ENCODE data around the gene TNIK.

Gene TNIK

GRCh38 chr3:171358181-171358880 lies 101.9 kb downstream of the TNIK start:
- DNase-seq, result no peak

- no peak for DNase-seq
Measured at GRCh38 chr3:171357721-171358120, 102.5 kb downstream of the TNIK start.

DNA sequence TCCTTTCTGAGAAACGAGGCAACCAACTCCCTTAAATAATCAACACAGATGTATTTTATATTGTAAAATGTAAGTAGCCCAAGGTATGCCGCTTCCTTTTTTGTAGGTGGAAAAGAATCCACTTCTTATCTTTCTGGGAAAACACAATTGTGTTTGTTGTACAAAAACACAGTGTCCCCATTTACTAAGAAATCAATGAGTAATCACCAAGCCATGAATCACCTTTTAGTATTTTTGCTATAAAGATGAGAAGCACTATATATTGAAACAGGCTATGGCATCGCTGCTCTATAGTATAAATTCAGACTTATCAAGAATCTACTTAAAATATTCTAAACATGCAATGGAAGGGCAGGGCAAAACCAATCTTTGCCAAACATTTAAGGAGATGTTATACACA lies 104.0 kb downstream of the TNIK start:
- no peak for DNase-seq

GRCh38 chr3:171354706-171355582 lies 105.3 kb downstream of the TNIK start:
- no peak for DNase-seq

DNA sequence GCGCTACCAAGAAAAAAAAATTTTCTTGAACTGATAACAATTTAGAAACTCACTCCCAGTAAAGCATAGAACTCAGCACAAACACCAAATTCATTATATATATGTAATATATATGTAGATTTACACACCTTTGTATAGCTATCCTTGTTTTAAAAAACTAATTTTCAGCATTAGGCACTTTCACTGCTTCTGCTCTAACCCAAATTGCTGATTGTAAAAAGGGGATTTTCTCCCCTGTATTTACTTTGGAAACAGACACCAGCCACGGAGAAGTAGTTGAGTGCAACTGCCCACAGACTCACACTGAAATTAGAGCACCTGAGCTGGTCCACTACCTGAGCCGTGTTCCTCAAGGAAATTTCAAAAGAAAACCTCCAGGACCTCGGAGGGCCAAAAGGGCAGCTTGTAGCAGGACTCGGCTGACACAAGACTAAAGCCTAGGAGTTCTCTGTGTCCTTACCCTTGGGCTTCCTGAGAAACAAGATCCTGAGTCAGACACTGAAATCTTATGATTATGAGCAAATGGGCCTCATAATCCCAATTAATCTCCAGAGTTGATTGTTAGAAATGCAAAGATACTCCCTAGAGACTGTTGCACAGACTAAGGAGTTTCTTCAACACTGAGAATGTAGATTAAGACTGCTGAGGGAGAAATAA lies 106.0 kb downstream of the TNIK start:
- no peak for DNase-seq

GRCh38 chr3:171353423-171353822 lies 106.8 kb downstream of the TNIK start:
- no peak for DNase-seq

GRCh38 chr3:171352387-171352935 lies 107.7 kb downstream of the TNIK start:
- no peak for DNase-seq

DNA sequence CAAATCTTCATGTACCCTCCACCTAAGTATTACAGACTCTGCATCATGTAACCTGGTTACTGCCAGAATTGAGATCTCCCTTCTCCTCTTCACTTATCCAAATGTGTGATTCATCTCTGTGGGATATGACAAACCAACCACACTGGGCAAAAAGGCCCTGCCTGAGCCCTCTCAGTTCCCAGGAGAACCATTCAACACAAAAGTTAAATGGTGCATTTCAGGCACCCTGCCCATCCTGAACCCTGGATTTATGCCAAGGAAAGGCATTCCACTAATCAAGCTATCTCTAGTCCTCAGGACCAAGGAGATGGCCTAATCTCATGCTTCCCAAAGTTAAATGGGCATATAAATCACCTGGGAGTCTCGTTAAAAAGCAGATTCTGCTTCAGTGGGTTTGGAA lies 108.5 kb downstream of the TNIK start:
- no peak for DNase-seq

DNA sequence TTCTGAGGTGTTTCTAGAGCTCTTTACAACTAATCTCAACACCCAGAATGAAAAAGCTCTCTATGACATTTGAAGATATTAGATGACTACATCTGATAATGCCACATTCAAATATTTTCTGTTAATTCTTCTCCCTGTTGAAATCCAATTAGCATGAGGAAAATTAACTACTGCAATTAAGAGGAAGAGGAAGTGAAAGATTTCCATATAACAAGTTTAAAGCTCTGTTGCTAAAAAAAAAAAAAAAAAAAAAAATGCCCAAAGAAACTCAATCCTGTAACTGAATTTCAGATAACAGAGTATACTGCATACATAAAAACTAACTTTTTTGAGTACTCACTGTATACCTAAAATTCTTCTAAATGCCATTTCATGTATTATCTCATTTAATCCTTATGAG lies 109.8 kb downstream of the TNIK start:
- DNase-seq, result no peak

DNA sequence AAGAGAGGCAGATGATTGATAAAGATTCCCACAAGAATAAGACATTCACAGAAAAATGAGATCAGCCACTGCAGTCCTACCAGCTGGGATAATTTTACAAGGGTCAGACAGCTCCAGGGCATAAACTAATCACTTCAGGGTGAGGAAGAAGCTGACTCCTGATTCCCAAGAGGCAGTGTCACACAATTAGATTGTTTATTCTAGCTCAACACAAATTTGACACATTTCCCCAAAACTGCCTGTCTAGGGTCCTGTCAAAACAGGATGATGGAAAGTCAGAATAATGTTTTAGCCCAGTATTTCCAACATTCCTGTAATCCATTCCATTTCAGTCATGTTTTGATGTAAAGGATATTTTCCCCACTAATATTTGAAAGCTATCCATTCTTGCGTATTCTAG lies 110.8 kb downstream of the TNIK start:
- DNase-seq, result no peak

- no peak for DNase-seq
Measured at GRCh38 chr3:171348121-171348520, 112.1 kb downstream of the TNIK start.

DNA sequence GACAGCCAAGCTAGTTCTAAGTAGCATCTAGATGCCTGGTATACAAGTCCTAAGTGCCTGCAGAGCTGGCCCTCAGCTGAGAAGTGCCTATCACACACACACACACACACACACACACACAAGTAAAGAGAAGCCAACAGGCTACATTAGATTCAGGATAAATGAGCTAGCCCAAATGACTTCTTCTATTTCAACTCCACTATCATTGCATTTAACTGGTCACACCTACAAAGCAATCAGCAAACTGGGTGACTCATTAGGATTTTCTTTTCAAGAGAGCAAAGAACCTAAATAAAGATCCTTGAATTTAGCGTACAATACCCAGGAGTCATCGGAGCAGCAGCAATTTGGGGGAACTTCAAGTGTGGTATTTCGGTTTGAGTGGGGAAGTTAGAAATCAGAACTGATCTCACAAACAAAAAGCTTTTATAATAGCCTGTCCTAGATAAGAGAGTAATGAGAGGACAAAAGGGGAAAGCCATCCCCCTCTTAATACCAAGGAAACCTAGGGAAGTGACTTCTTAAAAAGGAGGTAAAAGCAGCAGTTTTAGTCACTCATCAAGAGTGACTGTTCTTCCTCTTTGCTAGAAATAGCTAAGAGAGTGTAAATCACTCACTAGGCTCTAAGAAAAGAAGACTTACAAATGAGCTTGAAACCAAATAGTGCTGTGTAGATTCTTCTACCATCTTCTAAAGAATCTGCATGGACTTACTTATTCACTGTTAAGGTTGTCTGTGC lies 112.7 kb downstream of the TNIK start:
- no peak for DNase-seq

GRCh38 chr3:171346582-171347300 lies 113.5 kb downstream of the TNIK start:
- no peak for DNase-seq

GRCh38 chr3:171346019-171346418 lies 114.2 kb downstream of the TNIK start:
- DNase-seq, result no peak

DNA sequence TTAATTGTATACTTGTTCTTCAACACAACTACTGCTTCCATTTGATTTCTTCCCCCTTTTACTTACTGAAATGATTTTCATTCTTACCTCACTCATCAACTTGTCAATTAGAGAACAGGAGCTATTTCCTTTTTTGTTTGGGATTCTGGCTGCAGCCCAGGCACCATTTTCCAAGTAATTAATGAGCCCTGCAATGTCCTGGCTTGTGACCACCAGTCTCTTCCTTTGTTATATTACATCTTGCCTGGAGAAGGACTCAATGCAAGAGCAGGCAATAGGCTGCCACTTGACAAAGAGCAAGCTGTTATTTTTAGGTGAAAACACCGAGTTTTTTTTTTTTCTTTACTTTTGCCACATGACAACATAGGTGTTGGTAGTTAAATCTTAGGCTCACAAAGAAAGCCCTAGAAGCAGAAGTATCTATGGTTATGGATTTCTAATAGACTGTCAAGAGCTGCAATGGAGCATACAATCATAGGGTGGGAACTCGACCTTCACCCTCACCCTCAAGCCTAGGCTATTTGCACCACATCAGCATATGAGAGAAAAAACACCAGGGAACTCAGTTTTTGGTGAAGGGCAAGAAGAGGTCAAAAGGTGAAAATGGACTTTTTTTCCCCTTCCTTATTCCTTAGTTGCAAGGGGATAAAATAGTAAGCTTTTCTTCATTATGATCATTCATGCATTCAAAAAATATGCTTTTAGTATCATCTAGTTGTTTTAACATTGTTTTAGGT lies 114.9 kb downstream of the TNIK start:
- DNase-seq, result no peak

DNA sequence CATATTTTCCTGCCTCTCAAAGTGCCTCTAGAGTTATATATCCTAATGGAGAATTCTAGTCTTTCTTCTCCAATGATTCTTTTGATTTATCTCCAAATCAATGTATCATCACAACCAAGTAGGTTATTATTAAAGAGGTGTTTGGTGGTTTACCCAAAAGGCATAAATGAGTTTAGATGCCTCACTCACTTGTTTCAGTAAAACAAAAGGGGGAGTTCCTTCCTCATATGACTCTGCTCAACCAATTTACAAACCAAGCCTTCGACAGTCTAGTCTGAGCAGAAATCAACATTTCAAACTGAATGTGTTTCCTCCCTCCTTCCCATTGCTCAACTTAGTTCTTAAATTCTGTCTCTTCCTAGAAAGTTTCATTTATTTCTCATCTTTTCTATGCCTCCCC lies 116.5 kb downstream of the TNIK start:
- DNase-seq, result no peak

GRCh38 chr3:171342783-171343420 lies 117.3 kb downstream of the TNIK start:
- DNase-seq, result no peak

GRCh38 chr3:171342200-171342599 lies 118.0 kb downstream of the TNIK start:
- no peak for DNase-seq

GRCh38 chr3:171340434-171340833 lies 119.8 kb downstream of the TNIK start:
- no peak for DNase-seq

GRCh38 chr3:171339598-171339997 lies 120.6 kb downstream of the TNIK start:
- DNase-seq, result no peak

DNA sequence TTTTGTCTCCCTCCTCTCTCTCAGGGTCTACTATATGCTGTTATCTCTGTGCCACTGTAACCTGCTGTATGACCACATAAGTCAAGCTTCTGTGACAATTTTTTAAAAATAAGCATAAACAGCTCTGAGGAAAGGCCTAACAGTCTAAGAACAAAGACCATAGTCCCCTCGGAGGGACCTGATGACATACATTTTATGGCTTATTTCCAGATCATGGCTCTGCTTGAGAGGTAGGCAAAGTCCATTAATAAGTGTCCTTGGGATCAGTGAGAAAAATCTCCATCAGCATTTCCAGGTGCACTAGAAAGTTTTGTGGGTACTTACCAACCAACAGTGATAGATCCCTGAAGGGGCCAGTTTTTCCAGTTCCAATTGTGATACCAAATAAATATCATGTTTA lies 123.8 kb downstream of the TNIK start:
- DNase-seq, result no peak

All from right forelimb (tissue), 1 donor.